IPS DF 6.9 (cell line): ENCODE data around the gene HPGD.

Source experiments
- DNase-seq: peaks from one replicate; pipeline ENCODE4 v3.0.0-alpha.2; 2013; ENCODE audit warnings: low read depth, low spot score
- H3K27ac ChIP-seq: one replicate; pipeline ENCODE4 v1.5.1; 2013; ENCODE audit warnings: low read length, control low read depth
- H3K27me3 ChIP-seq: 2 replicates; pipeline ENCODE4 v1.6.1; 2013; ENCODE audit warnings: mild to moderate bottlenecking, low read length; ENCODE audit not compliant: control insufficient read depth, insufficient read depth
- H3K36me3 ChIP-seq: 2 replicates; pipeline ENCODE4 v1.6.1; 2013; ENCODE audit warnings: low read length; ENCODE audit not compliant: control insufficient read depth, insufficient read depth
- H3K4me1 ChIP-seq: 2 replicates; pipeline ENCODE4 v1.6.1; 2013; ENCODE audit warnings: low read length; ENCODE audit not compliant: control insufficient read depth, insufficient read depth
- H3K4me3 ChIP-seq: 2 replicates; pipeline ENCODE4 v1.5.1; 2013; ENCODE audit warnings: mild to moderate bottlenecking, low read length
- H3K9me3 ChIP-seq: 2 replicates; pipeline ENCODE4 v1.6.1; 2013; ENCODE audit warnings: low read length, inconsistent platforms; ENCODE audit not compliant: control insufficient read depth, insufficient read depth
- WGBS: extraction: QIAGEN DNeasy Blood & Tissue Kit; methylation state at CpG from one replicate; pipeline ENCODE4 v1.1.7; 2013; ENCODE audit warnings: mixed read lengths, missing lambda C conversion rate; ENCODE audit not compliant: insufficient read length, insufficient coverage; 5-methylcytosine and 5-hydroxymethylcytosine counted together

Gene HPGD

DNA sequence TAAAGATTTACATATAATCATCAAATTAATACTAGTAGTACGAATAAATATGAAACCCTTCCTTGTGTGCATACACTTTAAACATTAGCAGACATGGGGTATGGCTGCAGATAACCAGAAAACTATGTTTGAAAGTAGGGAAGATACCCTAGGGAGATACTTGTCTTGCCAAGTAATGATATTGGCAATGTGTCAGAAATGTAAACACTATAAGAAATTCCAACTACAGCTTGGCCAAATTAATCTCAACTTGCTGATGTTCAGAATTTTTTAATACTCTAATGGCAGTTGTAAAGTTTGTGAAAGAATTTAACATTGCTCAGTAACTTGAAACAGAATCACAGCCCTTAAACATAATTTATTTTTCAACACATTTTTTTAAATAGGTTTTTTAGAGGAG lies 27.4 kb upstream of the HPGD start:
- H3K36me3 ChIP-seq = no peaks in the 10 kb centered on the region
- no peak overlapping the region for H3K27ac ChIP-seq
- H3K4me1 ChIP-seq = no peaks in the 10 kb centered on the region
- no peak for DNase-seq
- H3K27me3 ChIP-seq = no peaks in the 10 kb centered on the region
- WGBS = no CpG with 5 or more reads among the region's 1 CpG
- no peak overlapping the region for H3K4me3 ChIP-seq
- H3K9me3 ChIP-seq = no peaks in the 10 kb centered on the region

DNA sequence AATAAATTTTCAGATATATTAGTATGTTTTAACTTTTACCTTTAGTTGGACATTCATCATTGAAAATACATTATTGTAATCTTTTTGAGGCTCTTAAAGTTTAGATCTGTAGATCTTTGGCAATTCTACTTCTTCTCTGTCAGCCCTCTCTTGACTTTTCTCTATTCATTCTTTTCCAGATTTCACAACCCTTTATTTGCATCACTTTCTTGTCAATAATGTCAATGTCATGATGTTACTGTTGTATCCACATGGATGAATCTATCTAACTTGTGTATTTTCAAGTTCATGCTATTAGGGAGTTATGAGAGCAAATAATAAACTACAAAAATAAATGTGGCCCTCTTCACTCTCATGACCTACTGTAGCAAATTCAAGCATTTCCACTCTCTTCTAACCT lies 23.0 kb upstream of the HPGD start:
- Histone ChIP-seq H3K36me3 (no peaks in the 10 kb centered on the region), H3K4me1 (no peaks in the 10 kb centered on the region), H3K27me3 (no peaks in the 10 kb centered on the region), H3K4me3 (no peak overlapping the region), H3K27ac (no peak overlapping the region), H3K9me3 (no peaks in the 10 kb centered on the region)
- DNase-seq = no peak

- H3K27me3 ChIP-seq = no peaks in the 10 kb centered on the region
- H3K36me3 ChIP-seq = no peaks in the 10 kb centered on the region
- H3K9me3 ChIP-seq = no peaks in the 10 kb centered on the region
- WGBS = no CpG with 5 or more reads among the region's 4 CpGs
- no peak for DNase-seq
- H3K4me1 ChIP-seq = no peaks in the 10 kb centered on the region
- no peak overlapping the region for H3K4me3 ChIP-seq
- H3K27ac ChIP-seq = no peak overlapping the region
Measured at GRCh38 chr4:174544496-174544895, 22.2 kb upstream of the HPGD start.

DNA sequence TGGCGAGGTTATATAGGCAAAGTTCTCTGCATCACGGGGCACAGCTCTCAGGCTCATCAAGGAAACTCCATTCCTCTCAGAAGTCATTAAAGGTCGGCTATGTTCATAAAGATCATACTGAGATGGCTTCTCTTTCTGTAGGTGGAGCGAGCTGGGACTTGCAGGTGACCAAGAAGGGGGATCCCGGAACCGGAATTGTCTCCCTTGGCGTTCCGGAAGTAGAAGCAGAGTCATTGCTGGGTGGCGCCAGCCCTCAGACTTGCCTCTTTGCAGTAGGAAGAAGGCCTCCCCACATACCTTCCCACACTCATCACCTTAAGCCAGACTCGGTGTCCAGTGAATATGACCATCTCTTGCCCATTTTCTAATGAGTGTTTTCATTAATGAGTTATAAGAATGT lies 17.9 kb upstream of the HPGD start:
- WGBS = no CpG with 5 or more reads among the region's 10 CpGs
- DNase-seq = no peak
- no peaks in the 10 kb centered on the region for H3K27me3 ChIP-seq
- H3K4me3 ChIP-seq = no peak overlapping the region
- H3K27ac ChIP-seq = no peak overlapping the region
- H3K9me3 ChIP-seq = no peaks in the 10 kb centered on the region
- H3K36me3 ChIP-seq = no peaks in the 10 kb centered on the region
- no peaks in the 10 kb centered on the region for H3K4me1 ChIP-seq

DNA sequence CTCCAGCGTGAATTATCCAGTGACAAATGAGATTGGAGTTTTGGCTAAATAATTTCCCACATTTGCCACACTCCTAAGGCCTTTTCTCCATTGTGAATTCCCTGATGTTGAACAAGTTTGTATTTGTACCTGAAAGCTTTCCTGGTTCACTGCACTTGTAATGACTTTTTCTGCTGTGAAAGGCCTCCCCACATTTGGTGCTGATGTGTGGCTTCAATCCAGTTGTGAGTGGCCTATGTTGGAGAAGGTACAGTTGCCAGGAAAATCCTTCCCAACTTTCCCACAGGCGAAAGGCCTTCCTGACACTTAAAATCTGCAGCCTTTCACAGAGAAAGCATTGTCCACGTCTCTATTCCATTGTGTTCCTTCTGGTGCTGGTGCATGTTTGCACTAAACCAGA lies 17.3 kb upstream of the HPGD start:
- Histone ChIP-seq H3K4me3 (no peak overlapping the region), H3K9me3 (no peaks in the 10 kb centered on the region), H3K36me3 (no peaks in the 10 kb centered on the region), H3K4me1 (no peaks in the 10 kb centered on the region), H3K27ac (no peak overlapping the region), H3K27me3 (no peaks in the 10 kb centered on the region)
- WGBS = no CpG with 5 or more reads among the region's 3 CpGs
- no peak for DNase-seq

- H3K36me3 ChIP-seq = no peaks in the 10 kb centered on the region
- H3K4me3 ChIP-seq = no peak overlapping the region
- H3K27ac ChIP-seq = no peak overlapping the region
- no peaks in the 10 kb centered on the region; the same call in 1 of the 2 replicates for H3K4me1 ChIP-seq
- H3K9me3 ChIP-seq = no peaks in the 10 kb centered on the region
- no peak for DNase-seq
- no CpG with 5 or more reads among the region's 4 CpGs for WGBS
- H3K27me3 ChIP-seq = no peaks in the 10 kb centered on the region
Measured at GRCh38 chr4:174538876-174539250, 16.6 kb upstream of the HPGD start.

DNA sequence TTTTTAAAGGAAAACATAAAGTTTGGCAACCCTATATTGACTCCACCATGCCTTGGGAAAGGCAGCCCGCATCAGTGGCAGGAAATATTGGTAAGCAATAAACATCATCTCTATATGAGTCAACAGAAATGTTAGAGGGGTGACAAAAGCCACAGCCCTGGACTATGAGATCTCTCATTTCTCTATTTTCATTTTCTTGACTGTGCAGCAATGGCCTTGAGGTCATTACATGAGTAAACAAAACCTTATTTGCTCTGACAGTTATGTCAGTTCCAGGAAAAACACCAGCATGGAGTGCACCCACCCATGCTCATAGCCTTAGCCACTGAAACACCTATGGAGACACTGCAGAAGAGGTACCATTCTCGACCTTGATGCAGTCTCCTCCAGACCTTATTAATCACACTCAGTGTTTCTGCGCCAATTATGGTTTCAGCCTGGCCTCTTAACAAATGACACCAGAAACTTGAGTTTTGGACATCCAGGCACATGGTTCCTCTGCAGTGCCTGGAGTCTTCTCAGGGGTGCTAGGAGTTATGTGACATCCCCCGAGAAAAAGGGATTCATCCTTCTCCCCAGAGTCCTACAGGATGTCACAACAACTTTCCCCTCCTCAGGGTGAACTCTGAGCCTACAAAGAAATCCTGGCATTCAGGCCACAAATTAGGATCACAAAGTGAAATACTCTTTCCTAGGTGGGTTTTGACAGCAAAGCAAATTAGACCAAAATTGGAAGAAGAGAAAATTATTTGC lies 16.0 kb upstream of the HPGD start:
- no peaks in the 10 kb centered on the region for H3K36me3 ChIP-seq
- no peak overlapping the region for H3K4me3 ChIP-seq
- no peak overlapping the region for H3K27ac ChIP-seq
- WGBS = no CpG with 5 or more reads among the region's 4 CpGs
- H3K27me3 ChIP-seq = no peaks in the 10 kb centered on the region
- DNase-seq = no peak
- no peaks in the 10 kb centered on the region for H3K9me3 ChIP-seq
- no peaks in the 10 kb centered on the region; the same call in 1 of the 2 replicates for H3K4me1 ChIP-seq

- no peak for DNase-seq
- no peaks in the 10 kb centered on the region for H3K27me3 ChIP-seq
- no peaks in the 10 kb centered on the region; the same call in 1 of the 2 replicates for H3K4me1 ChIP-seq
- no peaks in the 10 kb centered on the region for H3K36me3 ChIP-seq
- no CpG with 5 or more reads among the region's 3 CpGs for WGBS
- no peak overlapping the region for H3K27ac ChIP-seq
- H3K4me3 ChIP-seq = no peak overlapping the region
- no peaks in the 10 kb centered on the region for H3K9me3 ChIP-seq
Measured at GRCh38 chr4:174537634-174538033, 15.3 kb upstream of the HPGD start.

- Histone ChIP-seq H3K9me3 (no peaks in the 10 kb centered on the region), H3K4me1 (no peaks in the 10 kb centered on the region; the same call in 1 of the 2 replicates), H3K27me3 (no peaks in the 10 kb centered on the region), H3K4me3 (no peak overlapping the region), H3K27ac (no peak overlapping the region), H3K36me3 (no peaks in the 10 kb centered on the region)
- DNase-seq = no peak
- WGBS = no CpG with 5 or more reads among the region's 3 CpGs
Measured at GRCh38 chr4:174534461-174534860, 12.2 kb upstream of the HPGD start.

DNA sequence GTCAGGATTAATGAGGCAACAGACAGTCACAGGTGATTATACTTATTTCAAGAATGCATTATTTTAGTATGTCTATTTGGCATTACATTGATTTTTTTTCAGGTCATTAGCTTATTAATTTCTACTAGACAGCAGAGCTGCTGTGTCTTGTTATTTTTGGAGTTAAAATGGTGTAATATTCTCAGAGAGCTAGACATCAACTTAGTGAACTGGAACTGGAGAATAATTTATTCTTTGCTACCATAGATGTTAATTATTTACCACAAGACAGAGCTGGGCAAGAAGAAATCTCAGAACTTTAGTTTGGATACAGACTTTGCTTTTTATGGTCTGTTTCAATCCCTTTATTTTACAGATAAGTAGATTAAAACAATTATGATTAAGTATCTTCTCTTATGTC lies 10.2 kb upstream of the HPGD start:
- H3K4me3 ChIP-seq = no peak overlapping the region
- H3K9me3 ChIP-seq = no peaks in the 10 kb centered on the region
- no peaks in the 10 kb centered on the region for H3K27me3 ChIP-seq
- no peaks in the 10 kb centered on the region for H3K36me3 ChIP-seq
- DNase-seq = no peak
- no peaks in the 10 kb centered on the region; the same call in 1 of the 2 replicates for H3K4me1 ChIP-seq
- no peak overlapping the region for H3K27ac ChIP-seq

GRCh38 chr4:174531486-174531885 lies 9.2 kb upstream of the HPGD start:
- Histone ChIP-seq H3K36me3 (no peaks in the 10 kb centered on the region), H3K27me3 (no peaks in the 10 kb centered on the region), H3K4me3 (no peak overlapping the region), H3K27ac (no peak overlapping the region), H3K4me1 (no peaks in the 10 kb centered on the region; the same call in 1 of the 2 replicates), H3K9me3 (no peaks in the 10 kb centered on the region)
- no peak for DNase-seq
